HG02571 (cell line): ENCODE results near the gene ANO6.
"Not testable (repeated sequence)": the region's sequence is repeated elsewhere in the genome, so short reads cannot be mapped to it uniquely, and the experiment has no call there.

ENCODE experiments used
- ATAC-seq: cut with Tn5 transposase; IDR thresholded peaks from one replicate; pipeline ENCODE4 v1.9.1; 2021; ENCODE audit warnings: mild to moderate bottlenecking, moderate library complexity; ENCODE audit not compliant: unreplicated experiment

ANO6 gene

DNA sequence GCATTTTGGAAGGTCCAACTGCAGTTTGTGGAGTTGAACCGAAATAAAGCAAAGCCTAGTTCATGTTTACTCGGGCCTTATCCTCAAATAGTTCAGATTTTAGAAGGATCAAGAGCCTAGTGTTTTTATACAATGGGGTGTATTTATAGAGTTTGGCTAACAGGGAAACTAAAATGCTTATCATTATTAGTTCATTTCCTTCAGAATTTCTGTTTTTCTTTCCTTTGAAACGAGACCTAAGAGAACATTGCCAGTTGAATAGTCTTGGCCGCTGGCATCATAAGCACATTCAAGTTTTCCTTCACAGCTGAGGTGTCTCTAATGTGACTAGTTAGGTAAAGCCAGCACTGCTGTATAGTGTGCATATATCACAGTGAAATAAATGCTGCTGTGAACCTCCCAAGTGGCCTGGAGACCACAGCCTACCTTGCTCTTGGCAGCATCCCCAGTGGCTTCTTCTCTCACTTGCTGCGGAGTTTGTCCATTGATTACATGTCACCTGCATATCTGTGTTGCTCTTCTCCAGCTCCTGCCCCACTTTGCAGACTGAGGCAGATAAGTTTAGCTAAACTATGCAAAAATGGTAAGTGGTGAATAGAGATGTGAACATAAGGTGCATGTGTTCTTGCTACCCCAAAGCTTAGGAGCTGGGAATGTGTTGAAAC, 88.8 kb downstream of the ANO6 start:
- no peak for ATAC-seq

DNA sequence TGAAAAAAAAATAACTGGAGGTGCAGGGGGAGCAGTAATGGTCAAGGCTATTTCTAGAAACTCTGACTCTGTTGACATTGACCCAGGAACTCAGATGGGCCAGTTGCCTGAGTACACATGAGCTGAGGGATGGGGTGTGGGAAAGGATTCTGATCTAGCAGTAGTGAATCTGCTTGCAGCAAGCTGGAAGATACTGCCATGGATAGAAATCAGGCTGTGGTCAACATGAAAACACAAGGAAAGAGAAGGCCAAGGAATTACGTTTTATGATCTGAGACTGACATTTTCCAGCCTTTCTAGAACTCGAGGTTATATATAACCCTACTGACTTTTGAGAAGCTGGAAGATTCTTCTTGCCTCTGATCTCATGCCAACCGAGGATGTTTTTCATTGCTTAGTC, 90.0 kb downstream of the ANO6 start:
- ATAC-seq: no peak

DNA sequence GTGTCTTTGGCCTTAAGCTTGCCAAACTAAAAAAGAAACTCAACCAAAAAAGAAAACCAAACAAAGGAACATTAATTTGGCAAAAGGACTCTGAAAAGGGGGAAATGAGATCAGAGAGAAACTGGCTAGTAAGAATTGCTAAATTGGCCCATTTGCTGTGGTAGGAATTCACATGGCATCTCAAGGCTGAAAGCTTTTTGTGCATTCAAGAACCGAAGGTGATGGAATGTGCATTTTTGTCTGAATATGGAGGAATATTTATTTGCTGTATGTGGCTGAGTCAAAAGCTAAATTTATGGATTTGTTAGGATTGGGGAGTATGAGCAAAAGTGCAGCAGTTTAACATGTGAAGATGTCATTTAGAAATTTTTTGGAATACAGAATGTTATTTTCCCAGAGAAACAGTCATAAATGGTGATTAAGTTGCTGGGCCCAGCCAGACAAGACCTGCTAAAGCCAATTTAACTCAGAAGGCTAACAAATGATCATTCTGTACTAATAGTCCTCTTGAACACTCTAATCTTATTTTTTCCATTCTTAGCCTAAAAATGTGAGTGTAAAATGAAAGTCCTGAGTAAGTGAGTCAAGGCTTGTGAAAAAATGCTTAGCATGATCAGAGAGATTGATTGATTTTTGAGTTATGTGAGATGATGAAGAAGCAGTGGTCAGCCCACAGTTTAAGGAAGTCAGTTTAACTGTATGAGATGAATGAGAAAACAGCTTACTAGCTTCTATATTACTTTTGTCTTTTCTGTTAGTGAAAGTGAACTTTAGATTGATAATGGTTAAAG, 94.1 kb downstream of the ANO6 start:
- no peak for ATAC-seq

DNA sequence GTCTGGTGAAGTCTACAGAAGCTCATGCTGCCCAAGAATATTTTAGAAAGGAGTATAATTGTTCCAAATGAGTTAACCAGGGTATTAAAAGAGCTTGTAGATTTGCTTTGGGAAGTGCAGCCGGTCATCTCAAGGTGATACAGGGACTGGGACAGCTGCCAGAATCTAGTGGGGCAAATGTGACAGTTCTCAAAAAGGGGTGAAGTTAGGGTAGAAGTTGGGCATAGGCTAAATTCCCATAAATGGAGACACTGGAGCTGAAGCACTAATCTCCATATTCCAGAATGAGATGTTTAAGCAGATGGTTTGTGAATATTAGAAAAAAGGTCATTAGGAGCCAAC, 94.7 kb downstream of the ANO6 start:
- no peak for ATAC-seq

DNA sequence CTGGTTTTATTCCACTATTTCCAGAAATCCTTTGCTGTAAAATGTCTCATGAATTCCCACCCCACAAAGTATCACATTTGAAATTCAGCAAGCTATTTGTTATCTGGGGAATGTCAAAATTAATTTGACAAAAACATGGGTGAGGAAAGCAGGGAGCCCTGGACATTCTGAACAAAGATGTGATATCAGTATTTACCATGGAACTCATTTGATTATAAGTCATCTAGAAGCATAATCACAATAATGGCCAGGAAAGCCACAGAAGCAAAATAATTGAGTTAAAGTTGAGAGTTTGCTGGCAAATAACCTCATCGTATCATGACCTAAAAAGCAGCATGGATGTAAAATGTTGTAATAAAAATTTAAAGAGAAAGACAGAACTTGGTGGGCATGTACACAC, 96.1 kb downstream of the ANO6 start:
- no peak for ATAC-seq

DNA sequence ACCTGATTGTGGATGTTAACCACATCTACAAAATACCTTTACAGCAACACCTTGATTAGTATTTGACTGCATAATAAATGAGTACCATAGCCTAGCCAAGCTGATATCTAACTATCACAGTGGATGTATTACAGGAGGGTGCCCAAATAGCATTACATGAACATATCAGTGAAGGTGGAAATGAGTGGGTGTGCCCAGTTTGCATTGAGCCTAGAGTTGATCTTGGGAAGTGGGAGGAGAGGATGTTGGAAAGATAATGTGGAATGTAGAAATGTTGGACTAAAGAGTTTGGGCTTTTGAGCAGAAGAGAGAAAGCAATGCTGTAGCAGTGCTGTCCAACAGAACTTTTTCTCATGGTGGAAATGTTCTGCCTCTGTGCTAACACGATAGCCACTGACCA, 98.9 kb downstream of the ANO6 start:
- no peak for ATAC-seq

DNA sequence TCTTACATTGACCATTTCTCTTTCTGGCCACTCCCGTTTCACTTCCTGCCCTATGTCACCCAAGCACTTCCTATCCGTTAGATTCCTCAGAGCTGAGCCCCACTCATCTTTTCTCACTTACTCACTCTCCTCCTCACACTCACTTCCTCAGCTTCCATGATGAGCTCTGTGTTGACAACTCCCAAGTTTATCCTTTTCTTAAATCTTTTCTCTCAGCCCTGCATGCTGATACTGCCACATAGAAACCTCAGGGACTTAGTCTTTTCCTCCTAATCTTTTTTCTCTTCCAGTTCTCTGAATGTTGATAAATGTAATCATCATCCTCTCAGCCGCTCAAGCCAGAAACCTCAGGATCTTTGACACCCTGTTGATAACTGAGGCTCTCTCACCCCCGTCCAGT, 99.6 kb downstream of the ANO6 start:
- ATAC-seq: no peak

DNA sequence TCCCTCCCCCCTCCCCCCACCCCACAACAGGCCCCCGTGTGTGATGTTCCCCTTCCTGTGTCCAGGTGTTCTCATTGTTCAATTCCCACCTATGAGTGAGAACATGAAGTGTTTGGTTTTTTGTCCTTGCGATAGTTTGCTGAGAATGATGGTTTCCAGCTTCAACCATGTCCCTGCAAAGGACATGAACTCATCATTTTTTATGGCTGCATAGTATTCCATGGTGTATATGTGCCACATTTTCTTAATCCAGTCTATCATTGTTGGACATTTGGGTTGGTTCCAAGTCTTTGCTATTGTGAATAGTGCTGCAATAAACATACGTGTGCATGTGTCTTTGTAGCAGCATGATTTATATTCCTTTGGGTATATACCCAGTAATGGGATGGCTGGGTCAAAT, 101.4 kb downstream of the ANO6 start:
- not testable (repeated sequence) for ATAC-seq

DNA sequence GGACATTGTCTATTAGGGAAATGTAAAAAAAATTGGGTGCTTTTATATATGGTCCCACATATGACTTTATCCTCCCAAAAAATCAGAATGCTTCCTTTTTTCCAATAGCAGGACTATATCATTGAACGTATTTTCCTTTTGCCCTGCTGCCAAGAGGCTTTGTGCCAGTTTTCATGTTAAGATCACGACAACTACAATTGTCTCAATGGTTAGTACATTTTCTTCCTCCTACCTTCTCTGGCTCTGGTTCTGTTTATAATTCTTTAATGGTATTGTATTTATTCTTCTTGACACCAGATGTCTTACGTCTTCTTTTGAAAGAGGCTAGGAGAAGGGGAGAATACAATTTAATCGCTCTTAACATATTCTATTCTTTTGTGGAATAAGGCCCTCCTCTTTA, 106.9 kb downstream of the ANO6 start:
- ATAC-seq: no peak

DNA sequence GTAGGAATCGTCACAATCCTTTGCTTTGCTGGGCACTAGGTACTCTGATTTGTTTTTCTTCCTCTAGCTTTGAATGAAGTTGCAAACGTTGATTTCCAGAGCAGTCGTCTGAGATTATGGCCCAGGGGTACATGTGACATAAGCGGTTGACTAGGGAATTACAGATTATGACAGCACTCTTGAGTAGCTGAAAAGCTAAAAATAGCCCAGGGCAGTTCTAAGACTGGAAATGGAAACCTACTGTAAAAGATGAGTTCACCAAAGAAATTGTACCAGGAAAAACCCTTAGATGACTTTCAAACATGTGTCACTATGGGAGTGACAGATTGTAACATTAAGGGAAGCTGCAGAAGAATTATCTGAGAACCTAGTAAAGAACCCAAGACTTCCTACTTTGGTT, 108.5 kb downstream of the ANO6 start:
- ATAC-seq: no peak

DNA sequence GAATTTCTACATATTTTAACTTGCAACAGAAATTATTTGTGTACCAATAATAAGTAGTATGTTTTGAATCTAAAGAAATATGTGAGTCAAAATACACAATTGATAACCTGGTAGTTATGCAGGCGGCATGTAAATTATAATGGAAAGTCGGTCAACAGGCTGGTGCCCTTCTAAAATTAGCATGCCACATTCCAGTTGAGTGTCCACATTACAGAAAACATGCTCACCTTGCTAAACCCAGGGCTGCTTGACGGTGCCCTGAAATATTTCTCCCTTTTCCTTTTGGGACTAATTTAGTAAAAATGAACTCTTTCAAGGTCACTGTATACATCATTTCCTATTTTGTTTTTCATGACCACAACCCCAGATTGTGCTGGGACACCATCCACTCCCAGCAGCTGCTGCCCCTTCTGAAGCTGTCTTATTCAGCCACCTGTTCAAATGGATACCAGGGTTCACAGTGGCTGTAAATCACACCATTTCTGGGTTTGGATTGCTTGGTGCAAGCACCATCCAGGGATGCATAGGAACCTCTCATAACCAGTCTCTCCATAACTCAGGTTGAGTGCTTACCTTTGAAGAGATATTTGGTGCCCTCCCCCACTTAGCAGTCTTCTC, 110.6 kb downstream of the ANO6 start:
- no peak for ATAC-seq

DNA sequence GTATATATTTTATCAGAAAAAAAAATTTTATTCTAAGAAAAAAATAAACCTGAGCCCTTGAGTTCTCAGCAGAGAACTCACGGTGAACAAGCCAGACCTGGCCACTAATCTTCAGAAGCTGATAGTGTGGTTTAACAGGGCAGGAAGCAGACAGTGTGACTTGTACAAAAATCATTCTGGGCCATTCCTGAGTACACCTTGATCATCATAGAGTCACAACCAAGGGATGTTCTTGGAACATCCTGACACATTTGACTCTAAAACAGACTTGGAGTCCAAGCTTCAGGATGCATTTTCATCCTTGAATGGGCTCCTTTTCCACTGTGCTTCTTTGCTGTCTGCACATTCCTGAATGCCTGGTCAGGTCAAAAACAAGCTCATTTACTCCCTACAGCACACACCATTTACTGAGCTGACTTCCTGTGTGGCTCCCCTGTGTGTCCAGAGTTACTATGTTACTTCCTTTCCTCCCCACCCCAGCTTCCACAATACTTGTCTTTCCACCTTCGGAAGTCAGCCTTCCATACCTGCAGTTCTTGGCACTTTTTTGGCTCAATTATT, 112.0 kb downstream of the ANO6 start:
- no peak for ATAC-seq

DNA sequence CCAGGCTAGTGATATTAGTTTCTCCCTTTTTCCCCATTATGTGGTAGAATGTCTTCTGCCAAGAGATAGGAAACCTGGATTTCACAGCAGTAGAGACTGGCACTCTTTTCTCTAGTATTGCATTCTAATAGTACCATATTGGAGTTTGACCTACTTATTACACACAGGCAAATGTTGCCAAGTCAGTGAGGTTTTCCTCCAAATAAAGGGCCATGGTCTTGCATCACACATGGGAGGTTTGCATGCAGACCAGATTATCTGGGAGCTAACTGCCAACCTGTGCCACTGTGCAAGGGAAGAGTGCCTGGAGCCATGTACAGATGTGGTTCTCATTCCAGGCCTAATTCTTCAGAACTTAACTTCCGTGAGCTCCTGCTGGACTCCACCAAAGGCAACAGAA, 113.3 kb downstream of the ANO6 start:
- ATAC-seq: no peak

DNA sequence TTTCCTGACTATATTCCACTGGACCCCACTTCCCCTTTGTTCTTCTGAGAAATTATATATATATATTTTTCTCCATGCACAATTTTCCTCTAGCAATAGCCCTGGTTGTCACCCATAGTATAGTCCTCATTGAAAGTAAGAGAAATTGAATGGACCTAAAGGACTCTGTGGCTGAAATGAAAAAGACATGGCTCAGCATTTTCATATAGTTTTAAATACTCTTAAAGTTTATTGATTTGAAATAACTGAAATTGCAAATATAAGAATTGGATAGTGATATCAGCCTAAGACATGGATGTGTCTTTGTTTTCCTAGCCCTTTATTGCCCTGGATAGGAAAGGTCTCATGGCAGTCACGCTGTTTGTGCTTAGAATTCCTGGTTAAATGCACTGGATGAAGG, 113.8 kb downstream of the ANO6 start:
- no peak for ATAC-seq

DNA sequence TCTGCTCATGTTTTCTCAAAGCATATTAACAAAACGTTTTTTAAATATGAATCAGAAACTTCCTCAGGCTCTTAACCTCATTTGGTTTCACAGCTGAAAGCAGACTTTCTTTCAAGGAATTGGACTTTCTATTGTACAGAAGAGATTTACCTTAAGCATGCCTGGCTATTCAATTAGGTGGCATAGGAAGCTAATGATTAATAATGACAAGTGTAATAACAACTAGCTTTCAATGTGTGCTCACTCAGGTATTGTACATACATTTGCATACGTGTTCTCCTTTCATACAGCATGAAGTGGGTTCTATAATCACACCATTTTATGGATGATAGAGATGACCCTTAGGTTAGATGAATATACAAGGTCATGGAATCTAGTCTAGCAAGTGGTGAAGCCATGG, 115.7 kb downstream of the ANO6 start:
- no peak for ATAC-seq

DNA sequence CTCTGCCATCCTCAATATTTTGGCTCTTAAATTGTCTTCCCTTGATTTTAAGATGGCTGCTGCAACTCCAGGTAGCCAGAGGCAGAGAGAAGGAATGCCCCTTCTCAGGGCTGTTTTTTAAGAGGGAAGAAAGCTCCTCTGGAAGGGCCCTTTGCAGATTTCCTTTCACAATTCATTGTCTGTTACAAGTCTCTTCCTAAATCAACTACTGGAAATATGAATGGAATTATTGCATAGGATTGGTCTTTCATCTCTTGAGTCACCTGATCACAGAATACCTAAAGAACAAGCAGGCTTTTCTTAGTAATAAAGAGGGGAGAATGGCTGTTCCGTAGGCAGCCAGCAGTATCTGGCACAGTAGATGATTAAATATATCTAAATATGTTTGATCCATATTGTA, 118.5 kb downstream of the ANO6 start:
- ATAC-seq: no peak

DNA sequence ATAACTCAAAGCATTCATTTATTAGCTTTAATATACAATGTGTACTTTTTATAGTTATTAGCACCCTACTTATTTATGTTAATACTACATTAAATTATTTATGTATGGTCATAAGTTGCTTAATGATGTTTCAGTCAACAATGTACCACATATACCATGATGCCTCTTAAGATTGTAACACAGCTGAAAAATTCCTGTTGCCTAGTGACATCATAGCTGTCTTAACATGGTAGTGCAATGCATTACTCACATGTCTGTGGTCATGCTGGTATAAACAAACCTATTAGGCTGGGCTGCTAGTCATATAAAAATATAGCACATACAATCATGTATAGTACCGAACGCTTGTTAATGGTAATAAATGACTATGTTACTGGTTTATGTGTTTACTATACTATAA, 120.4 kb downstream of the ANO6 start:
- ATAC-seq: no peak

DNA sequence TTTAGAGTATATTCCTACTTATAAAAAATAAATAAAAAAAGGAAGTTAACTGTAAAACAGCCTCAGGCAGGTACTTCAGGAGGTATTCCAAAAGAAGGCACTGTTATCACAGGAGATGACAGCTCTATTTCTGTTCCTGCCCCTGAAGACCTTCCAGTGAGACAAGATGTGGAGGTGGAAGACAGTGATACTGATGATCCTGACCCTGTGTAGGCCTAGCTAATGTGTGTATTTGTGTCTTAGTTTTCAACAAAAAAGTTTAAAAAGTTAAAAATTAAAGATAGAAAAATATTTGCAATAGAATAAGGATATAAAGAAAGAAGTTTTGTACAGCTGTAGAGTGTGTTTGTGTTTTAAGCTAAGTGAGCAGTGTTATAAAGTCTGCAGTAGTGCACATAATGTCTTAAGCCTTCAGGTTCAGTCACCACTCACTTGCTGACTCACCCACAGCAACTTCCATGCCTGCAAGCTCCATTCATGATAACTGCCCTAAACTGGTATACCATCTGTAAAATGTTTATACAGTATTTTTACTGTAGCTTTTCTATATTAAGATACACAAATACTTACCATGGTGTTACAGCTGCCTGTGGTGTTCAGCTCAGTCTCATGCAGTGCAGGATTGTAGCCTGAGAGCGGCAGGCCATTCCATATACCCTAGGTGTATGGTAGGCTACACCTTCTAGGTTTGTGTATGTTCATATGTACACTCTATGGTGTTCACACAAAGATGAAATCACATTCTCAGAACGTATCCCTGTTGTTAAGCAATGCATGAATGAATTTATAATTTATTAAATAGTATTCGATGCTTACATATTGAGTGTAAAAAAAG, 121.1 kb downstream of the ANO6 start:
- no peak for ATAC-seq

DNA sequence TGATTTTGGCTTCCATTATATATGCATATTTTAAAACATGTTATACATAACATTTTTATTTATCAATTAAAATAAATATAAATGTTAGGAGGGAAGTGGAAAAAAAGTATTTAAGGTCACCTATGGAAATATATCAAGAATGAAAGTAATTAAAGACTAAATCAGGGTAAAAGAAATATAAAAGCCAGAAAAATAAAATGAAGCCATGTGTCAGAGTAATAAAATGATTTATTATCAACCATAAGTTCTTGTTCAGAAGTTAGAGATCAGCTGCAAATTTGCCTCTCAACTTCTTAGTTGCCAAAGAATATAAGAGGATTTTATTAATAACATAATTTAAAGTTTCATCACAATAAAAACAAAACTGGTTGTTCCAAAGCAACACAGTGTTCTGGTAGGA, 121.9 kb downstream of the ANO6 start:
- ATAC-seq: no peak

DNA sequence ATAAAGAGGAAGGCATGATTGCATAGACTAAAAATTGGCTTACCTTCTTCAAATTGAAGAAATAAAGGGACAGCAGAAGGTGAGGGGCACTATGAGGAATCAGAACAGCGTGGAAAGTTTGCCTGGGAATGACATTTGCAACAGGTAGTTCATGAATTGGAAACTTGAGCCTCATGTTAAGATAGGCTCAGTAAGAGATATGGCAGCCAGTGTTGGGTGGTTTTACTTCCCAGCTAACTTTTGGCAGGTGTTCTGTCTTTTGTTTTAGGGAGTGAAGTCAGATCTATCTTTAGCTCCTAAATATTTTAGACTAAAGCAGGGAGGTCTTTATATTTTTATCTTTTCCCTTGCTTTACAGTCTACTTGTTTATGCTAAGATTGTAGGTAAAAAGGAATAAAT, 122.4 kb downstream of the ANO6 start:
- no peak for ATAC-seq

DNA sequence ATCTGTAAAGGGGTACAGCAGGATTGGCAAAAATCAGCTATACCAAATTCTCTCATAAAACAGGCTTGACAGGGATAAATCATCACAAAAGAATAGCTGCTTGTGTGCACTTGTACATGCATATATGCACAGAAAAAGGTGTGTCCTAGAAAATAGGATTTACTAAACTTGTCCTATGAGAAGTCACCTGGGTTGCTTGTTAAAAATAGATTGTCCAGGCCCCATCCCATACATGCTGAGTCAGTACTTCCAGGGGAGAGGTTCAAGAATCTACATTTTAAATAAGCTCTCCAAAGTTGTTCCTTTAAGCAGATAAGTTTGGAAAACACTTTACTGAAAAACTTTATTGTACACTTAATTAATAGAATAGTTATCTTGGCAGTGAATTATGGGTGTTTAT, 123.1 kb downstream of the ANO6 start:
- ATAC-seq: no peak
